HepG2 (cell line): ENCODE data around the gene ZNF330.

ENCODE experiments used
- MTF1 ChIP-seq: sonication (generic); formaldehyde crosslinking; IDR thresholded peaks from 2 replicates; pipeline ENCODE4 v1.5.0; 2020; ENCODE audit warnings: missing genetic modification reagents
- ZFAT ChIP-seq: sonication (generic); formaldehyde crosslinking; conservative IDR thresholded peaks from 2 replicates; pipeline ENCODE4 v1.8.1; 2023; ENCODE audit warnings: missing genetic modification reagents, inconsistent platforms

DNA sequence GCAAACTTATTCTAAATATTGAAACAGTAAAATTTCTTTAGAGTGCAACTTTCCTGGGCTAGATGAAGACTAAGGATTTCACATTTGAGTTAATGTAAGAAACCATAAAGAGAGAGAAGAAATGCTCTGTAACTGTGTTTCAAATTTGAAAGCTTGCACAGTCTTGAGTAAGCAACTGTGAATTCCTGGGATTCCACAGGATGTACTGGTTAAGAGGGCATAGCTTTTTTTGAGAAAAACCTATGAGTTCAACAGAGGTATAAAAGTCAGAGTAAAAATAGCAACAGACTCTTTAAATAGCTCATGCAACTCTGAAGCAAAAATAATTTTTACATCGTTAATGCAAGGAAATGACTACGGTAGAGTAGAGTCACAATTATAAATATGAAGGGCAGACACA lies 25.5 kb downstream of the ZNF330 start:
- no peak for TF ChIP-seq ZFAT (CRISPR knock-in tag)
- no peak for TF ChIP-seq MTF1 (CRISPR knock-in tag)
